Mesothelial cell of epicardium (in vitro differentiated cells): ENCODE data around the gene DHX38. TPM values are rescaled to one million over a fixed set of nuclear protein-coding genes. Genes with fewer than 3 reads are reported as not detected.

ENCODE experiments used
- DNase-seq, 2 experiments: peaks; one replicate each; pipeline ENCODE4 v3.0.0; 2021; ENCODE audit warnings: low spot score in 2 of 2; ENCODE audit not compliant: unreplicated experiment in 2 of 2
- H3K27ac Mint-ChIP-seq: 2 replicates; pipeline ENCODE4 v1.8.0; 2021; ENCODE audit warnings: mixed read lengths
- H3K27me3 Mint-ChIP-seq: 2 replicates; pipeline ENCODE4 v1.8.0; 2021; ENCODE audit warnings: low read depth, mixed read lengths
- H3K36me3 Mint-ChIP-seq: 2 replicates; pipeline ENCODE4 v1.8.0; 2021; ENCODE audit warnings: mixed read lengths
- H3K4me1 Mint-ChIP-seq: 2 replicates; pipeline ENCODE4 v1.8.0; 2021; ENCODE audit warnings: mixed read lengths
- H3K4me3 Mint-ChIP-seq: 2 replicates; pipeline ENCODE4 v1.8.0; 2021; ENCODE audit warnings: mild to moderate bottlenecking, moderate library complexity, mixed read lengths
- H3K9me3 Mint-ChIP-seq: 2 replicates; pipeline ENCODE4 v1.8.0; 2021; ENCODE audit warnings: mixed read lengths
- total RNA-seq: library from RNA; stranded (reverse); gene quantifications from 3 replicates; pipeline ENCODE4 v1.2.1, GENCODE V29; 2021
- TF ChIP-seq, protein P1 (sequence below): fragments of 200-600 bp; sonication (generic); IDR thresholded peaks from one replicate; pipeline ENCODE4 v1.5.0; 2021; ENCODE audit warnings: antibody characterized with exemption; ENCODE audit not compliant: unreplicated experiment

The DHX38 gene
- total RNA-seq, 1 donor from 2014 or later = 90.9 TPM

- DNase-seq = no peak
- no peak overlapping the region for H3K27ac Mint-ChIP-seq
- peaks cover 10% of the 10 kb centered on the region for H3K4me1 Mint-ChIP-seq
- H3K36me3 Mint-ChIP-seq = no peaks in the 10 kb centered on the region
- H3K4me3 Mint-ChIP-seq = no peak overlapping the region
- TF ChIP-seq, protein P1, sequence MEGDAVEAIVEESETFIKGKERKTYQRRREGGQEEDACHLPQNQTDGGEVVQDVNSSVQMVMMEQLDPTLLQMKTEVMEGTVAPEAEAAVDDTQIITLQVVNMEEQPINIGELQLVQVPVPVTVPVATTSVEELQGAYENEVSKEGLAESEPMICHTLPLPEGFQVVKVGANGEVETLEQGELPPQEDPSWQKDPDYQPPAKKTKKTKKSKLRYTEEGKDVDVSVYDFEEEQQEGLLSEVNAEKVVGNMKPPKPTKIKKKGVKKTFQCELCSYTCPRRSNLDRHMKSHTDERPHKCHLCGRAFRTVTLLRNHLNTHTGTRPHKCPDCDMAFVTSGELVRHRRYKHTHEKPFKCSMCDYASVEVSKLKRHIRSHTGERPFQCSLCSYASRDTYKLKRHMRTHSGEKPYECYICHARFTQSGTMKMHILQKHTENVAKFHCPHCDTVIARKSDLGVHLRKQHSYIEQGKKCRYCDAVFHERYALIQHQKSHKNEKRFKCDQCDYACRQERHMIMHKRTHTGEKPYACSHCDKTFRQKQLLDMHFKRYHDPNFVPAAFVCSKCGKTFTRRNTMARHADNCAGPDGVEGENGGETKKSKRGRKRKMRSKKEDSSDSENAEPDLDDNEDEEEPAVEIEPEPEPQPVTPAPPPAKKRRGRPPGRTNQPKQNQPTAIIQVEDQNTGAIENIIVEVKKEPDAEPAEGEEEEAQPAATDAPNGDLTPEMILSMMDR = no peak
- H3K27me3 Mint-ChIP-seq = no peaks in the 10 kb centered on the region
- no peaks in the 10 kb centered on the region for H3K9me3 Mint-ChIP-seq
Observed at GRCh38 chr16:72132726-72133125, 39.1 kb downstream of the DHX38 start.

GRCh38 chr16:72134507-72134906 lies 40.9 kb downstream of the DHX38 start:
- H3K4me1 Mint-ChIP-seq = peaks cover 10% of the 10 kb centered on the region
- no peaks in the 10 kb centered on the region for H3K27me3 Mint-ChIP-seq
- TF ChIP-seq, protein P1 = no peak
- no peak for DNase-seq
- no peak overlapping the region for H3K4me3 Mint-ChIP-seq
- H3K27ac Mint-ChIP-seq = no peak overlapping the region
- no peaks in the 10 kb centered on the region for H3K36me3 Mint-ChIP-seq
- H3K9me3 Mint-ChIP-seq = no peaks in the 10 kb centered on the region

GRCh38 chr16:72137380-72138063 lies 43.9 kb downstream of the DHX38 start:
- no peaks in the 10 kb centered on the region for H3K36me3 Mint-ChIP-seq
- no peak for DNase-seq
- TF ChIP-seq, protein P1 = no peak
- H3K27me3 Mint-ChIP-seq = no peaks in the 10 kb centered on the region
- no peak overlapping the region for H3K27ac Mint-ChIP-seq
- no peak overlapping the region for H3K4me3 Mint-ChIP-seq
- no peaks in the 10 kb centered on the region for H3K9me3 Mint-ChIP-seq
- no peaks in the 10 kb centered on the region for H3K4me1 Mint-ChIP-seq

- Mint-ChIP-seq H3K9me3 (no peaks in the 10 kb centered on the region), H3K27me3 (no peaks in the 10 kb centered on the region), H3K4me3 (no peak overlapping the region), H3K27ac (no peak overlapping the region), H3K4me1 (no peaks in the 10 kb centered on the region), H3K36me3 (no peaks in the 10 kb centered on the region)
- TF ChIP-seq, protein P1 = no peak
- no peak for DNase-seq
Observed at GRCh38 chr16:72138064-72138572, 44.5 kb downstream of the DHX38 start.

GRCh38 chr16:72139908-72140307 lies 46.3 kb downstream of the DHX38 start:
- Mint-ChIP-seq H3K4me3 (no peak overlapping the region), H3K27ac (no peak overlapping the region), H3K4me1 (no peaks in the 10 kb centered on the region), H3K9me3 (no peaks in the 10 kb centered on the region), H3K27me3 (no peaks in the 10 kb centered on the region), H3K36me3 (no peaks in the 10 kb centered on the region)
- DNase-seq = no peak
- TF ChIP-seq, protein P1 = no peak
